Upper lobe of left lung (tissue), 6 donors: ENCODE data around the gene KRTAP9-6. TPM values are rescaled to one million over a fixed set of nuclear protein-coding genes. Genes with fewer than 3 reads are reported as not detected.

Experiments used
- ATAC-seq, 2 donors: fragments of 200-7000 bp; cut with Tn5 transposase; one replicate each; pipeline ENCODE4 v1.9.1; 2022; ENCODE audit warnings: mild to moderate bottlenecking in 2 of 2, moderate library complexity in 2 of 2; ENCODE audit not compliant: low FRiP score in 2 of 2
- DNase-seq, 2 donors: peaks; one replicate each; pipeline ENCODE4 v3.0.0-alpha.2; 2019 to 2020
- H3K27ac ChIP-seq, 4 donors: fragments of 200-600 bp; sonication (generic); one replicate each; pipeline ENCODE4 v1.5.1; 2016 to 2019
- H3K27me3 ChIP-seq, 4 donors: fragments of 200-600 bp; sonication (generic); one replicate each; pipeline ENCODE4 v1.5.1; 2017 to 2019
- H3K36me3 ChIP-seq, 4 donors: fragments of 200-600 bp; sonication (generic); one replicate each; pipeline ENCODE4 v1.5.1; 2016 to 2019
- H3K4me1 ChIP-seq, 4 donors: fragments of 200-600 bp; sonication (generic); one replicate each; pipeline ENCODE4 v1.5.1; 2018 to 2019
- H3K4me3 ChIP-seq, 4 donors: fragments of 200-600 bp; sonication (generic); one replicate each; pipeline ENCODE4 v1.5.1; 2017 to 2019; ENCODE audit warnings: mild to moderate bottlenecking in 2 of 4, moderate library complexity in 1 of 4
- H3K9me3 ChIP-seq, 4 donors: fragments of 200-600 bp; sonication (generic); one replicate each; pipeline ENCODE4 v1.5.1; 2018 to 2019
- CTCF ChIP-seq, 6 experiments: fragments of 450-650 bp in 4 of 6; fragments of 200-600 bp in 2 of 6; sonication (generic) in 2 of 6; IDR thresholded peaks; one replicate each; pipeline ENCODE4 v1.5.1; 2016 to 2019; ENCODE audit warnings: antibody characterized with exemption in 6 of 6
- EP300 ChIP-seq, 4 donors: sonication (generic); formaldehyde crosslinking; IDR thresholded peaks; one replicate each; pipeline ENCODE4 v1.5.1; 2017; ENCODE audit warnings: antibody characterized with exemption in 4 of 4, control low read depth in 2 of 4
- POLR2A ChIP-seq, 4 donors: fragments of 450-650 bp; IDR thresholded peaks; one replicate each; pipeline ENCODE4 v1.5.1; 2016 to 2017; ENCODE audit warnings: antibody characterized with exemption in 4 of 4, mild to moderate bottlenecking in 2 of 4
- POLR2AphosphoS5 ChIP-seq, 2 donors: sonication (generic); formaldehyde crosslinking; IDR thresholded peaks; one replicate each; pipeline ENCODE4 v1.5.1; 2017; ENCODE audit warnings: antibody characterized with exemption in 2 of 2
- WGBS, 2 donors: methylation state at CpG; one replicate each; pipeline ENCODE4 v1.1.5; 2017 to 2018; 5-methylcytosine and 5-hydroxymethylcytosine counted together
- small RNA-seq, 4 donors: library from RNA; depleted of rRNA; stranded (forward); fragments of <200 nt; gene quantifications; one replicate each; pipeline ENCODE3, GENCODE V24; 2016
- total RNA-seq, 6 donors: library from RNA; depleted of rRNA in 4 of 6; stranded (reverse); fragments of >200 nt in 4 of 6; gene quantifications; one replicate each; pipeline versions ENCODE4 v1.1.0 to v1.2.1, GENCODE V29; 2016 to 2021
- donor health status: DM: no; HTN: no; CAD: no; lungs with moderate emphysema.
- donor health status: DM: no; HTN: yes; CAD: no; lungs with severe emphysema.

Gene KRTAP9-6
- total RNA-seq, 6 donors from 2014 or later, result not detected

- H3K36me3 ChIP-seq, result no peaks in the 10 kb centered on the region
- H3K4me1 ChIP-seq, result peaks cover 0 to 13% (median 2%) of the 10 kb centered on the region in 4 donors
- DNase-seq, result no peak
- TF ChIP-seq CTCF (IDR thresholded peaks at IDR 0.05), result no peak
- H3K9me3 ChIP-seq, result no peaks in the 10 kb centered on the region
- no peaks in the 10 kb centered on the region for H3K27me3 ChIP-seq
- H3K27ac ChIP-seq, result peak within 1 kb of the TSS; percentile 26 to 53 (median 38)
- H3K4me3 ChIP-seq, result peak within 1 kb of the TSS in 1 of 4 donors; percentile 4
- WGBS, 2 donors, result 50 to 61% methylated on average over 4 to 7 of the region's 7 CpGs
- ATAC-seq, result peak in 1 of 2 donors; percentile 32
These were observed 43.8 kb downstream of the KRTAP9-6 start, which contains the start of gene KRTAP16-1 for GRCh38 chr17:41308918-41309359. Gene KRTAP16-1 (minus strand): TSS chr17:41309309. CDS start chr17:41309253, 56 bp downstream.

GRCh38 chr17:41311111-41311510 is 45.9 kb downstream of the KRTAP9-6 start:
- Histone ChIP-seq H3K27ac (no peak overlapping the region), H3K4me1 (peaks cover 0 to 13% (median 2%) of the 10 kb centered on the region in 4 donors), H3K9me3 (no peaks in the 10 kb centered on the region), H3K27me3 (no peaks in the 10 kb centered on the region), H3K36me3 (no peaks in the 10 kb centered on the region), H3K4me3 (no peak overlapping the region)
- TF ChIP-seq EP300 (IDR thresholded peaks at IDR 0.05), result no peak
- TF ChIP-seq CTCF (IDR thresholded peaks at IDR 0.05), result no peak
- no peak for TF ChIP-seq POLR2A (IDR thresholded peaks at IDR 0.05)
- TF ChIP-seq POLR2AphosphoS5 (IDR thresholded peaks at IDR 0.05), result no peak
- 44 to 64% methylated on average over 1 of the region's 1 CpG for WGBS, 2 donors
- DNase-seq, result no peak
- ATAC-seq, result no peak

- DNase-seq, result peak in 1 of 2 donors; percentile 79
- no peaks in the 10 kb centered on the region for H3K4me1 ChIP-seq
- H3K27ac ChIP-seq, result no peak within 1 kb of the TSS
- H3K27me3 ChIP-seq, result no peaks in the 10 kb centered on the region
- peaks cover 0 to 8% (median 0%) of the 10 kb centered on the region in 4 donors for H3K9me3 ChIP-seq
- TF ChIP-seq CTCF (IDR thresholded peaks at IDR 0.05) (no peak), POLR2AphosphoS5 (IDR thresholded peaks at IDR 0.05) (no peak)
- H3K4me3 ChIP-seq, result no peak within 1 kb of the TSS
- no peaks in the 10 kb centered on the region for H3K36me3 ChIP-seq
- no peak for ATAC-seq
- 82 to 86% methylated on average over 12 to 23 of the region's 24 CpGs for WGBS, 2 donors
These were observed 50.1 kb downstream of the KRTAP9-6 start, which contains the start of gene KRTAP17-1 for GRCh38 chr17:41315204-41315794. Gene KRTAP17-1 (minus strand): TSS chr17:41315710. CDS start chr17:41315650, 60 bp downstream.

Small RNA genes lying within 50 kb of the gene (small RNA-seq; reads per million reads assigned to genes)
- gene KRTAP9-10P, result 0 reads per million in 4 donors

Other genes starting within 250 kb of the KRTAP9-6 start
- not detected for gene KRTAP1-5, start 238.2 kb upstream of the KRTAP9-6 start, total RNA-seq
- gene KRTAP1-4, start 235.2 kb upstream of the KRTAP9-6 start, total RNA-seq, result not detected
- gene KRTAP1-3, start 230.5 kb upstream of the KRTAP9-6 start, total RNA-seq, result not detected
- not detected for gene KRTAP1-1, start 223.9 kb upstream of the KRTAP9-6 start, total RNA-seq
- gene KRTAP2-1, start 218.1 kb upstream of the KRTAP9-6 start, total RNA-seq, result not detected
- gene KRTAP2-2, start 210.1 kb upstream of the KRTAP9-6 start, total RNA-seq, result not detected
- not detected for gene KRTAP2-3, start 205.3 kb upstream of the KRTAP9-6 start, total RNA-seq
- not detected for gene KRTAP2-4, start 199.5 kb upstream of the KRTAP9-6 start, total RNA-seq
- not detected for gene KRTAP4-7, start 181.2 kb upstream of the KRTAP9-6 start, total RNA-seq
- not detected for gene KRTAP4-8, start 167.2 kb upstream of the KRTAP9-6 start, total RNA-seq
- not detected for gene KRTAP4-16, start 163.2 kb upstream of the KRTAP9-6 start, total RNA-seq
- not detected for gene KRTAP4-9, start 160.0 kb upstream of the KRTAP9-6 start, total RNA-seq
- gene KRTAP4-11, start 147.0 kb upstream of the KRTAP9-6 start, total RNA-seq, result not detected
- gene KRTAP4-12, start 141.2 kb upstream of the KRTAP9-6 start, total RNA-seq, result not detected
- gene KRTAP4-6, start 124.8 kb upstream of the KRTAP9-6 start, total RNA-seq, result not detected
- not detected for gene KRTAP4-5, start 115.6 kb upstream of the KRTAP9-6 start, total RNA-seq
- gene KRTAP4-4, start 104.6 kb upstream of the KRTAP9-6 start, total RNA-seq, result not detected
- not detected for gene KRTAP4-3, start 97.2 kb upstream of the KRTAP9-6 start, total RNA-seq
- gene KRTAP4-2, start 87.2 kb upstream of the KRTAP9-6 start, total RNA-seq, result not detected
- gene KRTAP4-1, start 80.5 kb upstream of the KRTAP9-6 start, total RNA-seq, result not detected
- gene KRTAP9-1, start 75.5 kb upstream of the KRTAP9-6 start, total RNA-seq, result not detected
- not detected for gene KRTAP9-2, start 38.7 kb upstream of the KRTAP9-6 start, total RNA-seq
- gene KRTAP9-3, start 32.9 kb upstream of the KRTAP9-6 start, total RNA-seq, result not detected
- not detected for gene KRTAP9-8, start 27.4 kb upstream of the KRTAP9-6 start, total RNA-seq
- not detected for gene KRTAP9-4, start 15.7 kb upstream of the KRTAP9-6 start, total RNA-seq
- gene KRTAP9-9, start 10.0 kb upstream of the KRTAP9-6 start, total RNA-seq, result not detected
- gene KRTAP9-7, start 10.3 kb downstream of the KRTAP9-6 start, total RNA-seq, result not detected
- gene KRTAP29-1, start 37.5 kb downstream of the KRTAP9-6 start, total RNA-seq, result not detected
- gene KRTAP16-1, start 43.9 kb downstream of the KRTAP9-6 start, total RNA-seq, result not detected
- not detected for gene KRTAP17-1, start 50.3 kb downstream of the KRTAP9-6 start, total RNA-seq
- gene KRT33A, start 85.5 kb downstream of the KRTAP9-6 start, total RNA-seq, result not detected
- gene KRT33B, start 104.4 kb downstream of the KRTAP9-6 start, total RNA-seq, result not detected
- gene KRT34, start 116.9 kb downstream of the KRTAP9-6 start, total RNA-seq, result not detected
- not detected for gene KRT31, start 132.2 kb downstream of the KRTAP9-6 start, total RNA-seq
- not detected for gene KRT37, start 159.2 kb downstream of the KRTAP9-6 start, total RNA-seq
- gene KRT38, start 175.6 kb downstream of the KRTAP9-6 start, total RNA-seq, result not detected
- gene KRT32, start 202.0 kb downstream of the KRTAP9-6 start, total RNA-seq, result not detected
- not detected for gene KRT35, start 215.8 kb downstream of the KRTAP9-6 start, total RNA-seq
- not detected for gene KRT36, start 224.5 kb downstream of the KRTAP9-6 start, total RNA-seq
- gene KRT13, start 240.2 kb downstream of the KRTAP9-6 start, total RNA-seq, result 10 to 100 TPM in 1 of 6 donors, 1 to 10 TPM in 5; 1.0 to 12.1 (median 7.2) TPM